GM23338 (cell line): ENCODE results near the gene MCTP2. TPM values are rescaled to one million over a fixed set of nuclear protein-coding genes. Genes with fewer than 3 reads are reported as not detected.
A peak's percentile ranks its signal among the peaks of the same experiment; 100 is the strongest.

Source experiments
- ATAC-seq: fragments of 200-7000 bp; cut with Tn5 transposase; 3 replicates; pipeline ENCODE4 v1.9.1; 2020
- DNase-seq: peaks from one replicate; pipeline ENCODE4 v3.0.0-alpha.2; 2015; ENCODE audit warnings: low spot score
- H2AFZ ChIP-seq: fragments of 200-600 bp; sonication (generic); 2 replicates; pipeline ENCODE4 v1.8.0; 2016; ENCODE audit warnings: antibody characterized with exemption, mild to moderate bottlenecking, moderate library complexity
- H3F3A ChIP-seq: fragments of 200-600 bp; sonication (generic); replicated peaks from 2 replicates; pipeline ENCODE4 v1.8.0; 2017; ENCODE audit warnings: antibody characterized with exemption, mixed run types, low read depth
- H3K27ac ChIP-seq: fragments of 200-600 bp; sonication (generic); 2 replicates; pipeline ENCODE4 v1.6.1; 2016; ENCODE audit warnings: low read depth
- H3K27me3 ChIP-seq: fragments of 200-600 bp; sonication (generic); 2 replicates; pipeline ENCODE4 v1.8.0; 2016; ENCODE audit warnings: mild to moderate bottlenecking, mixed run types, moderate library complexity; ENCODE audit not compliant: insufficient read depth
- H3K36me3 ChIP-seq: fragments of 200-600 bp; sonication (generic); 2 replicates; pipeline ENCODE4 v1.8.0; 2016; ENCODE audit warnings: mild to moderate bottlenecking; ENCODE audit not compliant: insufficient read depth
- H3K4me1 ChIP-seq: fragments of 200-600 bp; sonication (generic); 2 replicates; pipeline ENCODE4 v1.8.0; 2016; ENCODE audit warnings: mild to moderate bottlenecking, moderate library complexity; ENCODE audit not compliant: insufficient read depth
- H3K4me2 ChIP-seq: fragments of 200-600 bp; sonication (generic); 2 replicates; pipeline ENCODE4 v1.7.1; 2017; ENCODE audit warnings: mixed run types
- H3K4me3 ChIP-seq: fragments of 200-600 bp; sonication (generic); 2 replicates; pipeline ENCODE4 v1.6.1; 2016; ENCODE audit warnings: mixed run types
- H3K79me2 ChIP-seq: fragments of 200-600 bp; sonication (generic); replicated peaks from 2 replicates; pipeline ENCODE4 v1.8.0; 2017; ENCODE audit warnings: mild to moderate bottlenecking; ENCODE audit not compliant: insufficient read depth
- H3K9me2 ChIP-seq: fragments of 200-600 bp; sonication (generic); 2 replicates; pipeline ENCODE4 v1.8.0; 2017; ENCODE audit not compliant: insufficient read depth
- H4K20me1 ChIP-seq: fragments of 200-600 bp; sonication (generic); replicated peaks from 2 replicates; pipeline ENCODE4 v1.8.0; 2017; ENCODE audit warnings: mild to moderate bottlenecking; ENCODE audit not compliant: insufficient read depth
- H3K27ac Mint-ChIP-seq: 2 replicates; pipeline ENCODE4 v1.8.0; 2020; ENCODE audit warnings: inconsistent platforms, mild to moderate bottlenecking, moderate library complexity, mixed read lengths
- H3K27me3 Mint-ChIP-seq: 3 replicates; pipeline ENCODE4 v1.8.0; 2022; ENCODE audit warnings: low read depth, mild to moderate bottlenecking, moderate library complexity, mixed read lengths, inconsistent platforms; ENCODE audit not compliant: insufficient read depth, poor library complexity
- H3K36me3 Mint-ChIP-seq: 3 replicates; pipeline ENCODE4 v1.8.0; 2021; ENCODE audit warnings: low read depth, mild to moderate bottlenecking, inconsistent platforms, moderate library complexity, mixed read lengths
- H3K4me1 Mint-ChIP-seq: 3 replicates; pipeline ENCODE4 v1.8.0; 2020; ENCODE audit warnings: mild to moderate bottlenecking, inconsistent platforms, mixed read lengths
- H3K4me3 Mint-ChIP-seq: 3 replicates; pipeline ENCODE4 v1.8.0; 2021; ENCODE audit warnings: moderate library complexity, mild to moderate bottlenecking, inconsistent platforms, mixed read lengths
- H3K9me3 Mint-ChIP-seq: 3 replicates; pipeline ENCODE4 v1.8.0; 2020; ENCODE audit warnings: moderate library complexity, mild to moderate bottlenecking, inconsistent platforms, mixed read lengths
- CREB1 ChIP-seq: fragments of 250-450 bp; sonication (Bioruptor Pico); IDR thresholded peaks from 2 replicates; pipeline ENCODE4 v1.5.0; 2020; ENCODE audit warnings: low read depth, mild to moderate bottlenecking, moderate library complexity
- EZH2 ChIP-seq: fragments of 200-600 bp; sonication (generic); IDR thresholded peaks from one replicate; pipeline ENCODE4 v1.8.0; 2017; ENCODE audit warnings: antibody characterized with exemption, mild to moderate bottlenecking, low read depth; ENCODE audit not compliant: unreplicated experiment
- EZH2phosphoT487 ChIP-seq: fragments of 200-600 bp; sonication (generic); IDR thresholded peaks from one replicate; pipeline ENCODE4 v1.8.1; 2018; ENCODE audit warnings: antibody characterized with exemption; ENCODE audit not compliant: unreplicated experiment
- JUNB ChIP-seq: IDR thresholded peaks from one replicate; pipeline ENCODE4 v1.6.1; 2016; ENCODE audit warnings: antibody characterized with exemption; ENCODE audit not compliant: unreplicated experiment
- NANOG ChIP-seq: IDR thresholded peaks from 2 replicates; pipeline ENCODE4 v1.6.1; 2016; ENCODE audit warnings: antibody characterized with exemption, borderline replicate concordance
- POLR2AphosphoS5 ChIP-seq: IDR thresholded peaks from 2 replicates; pipeline ENCODE4 v1.6.1; 2016; ENCODE audit warnings: antibody characterized with exemption, low read depth
- STAT1 ChIP-seq: IDR thresholded peaks from one replicate; pipeline ENCODE4 v1.6.1; 2016; ENCODE audit warnings: antibody characterized with exemption; ENCODE audit not compliant: unreplicated experiment
- ZNF114 ChIP-seq: fragments of 250-450 bp; sonication (Bioruptor Pico); IDR thresholded peaks from 2 replicates; pipeline ENCODE4 v1.5.0; 2020; ENCODE audit warnings: mild to moderate bottlenecking, moderate library complexity
- ZNF331 ChIP-seq: fragments of 250-450 bp; sonication (Bioruptor Pico); IDR thresholded peaks from 2 replicates; pipeline ENCODE4 v1.5.0; 2020; ENCODE audit warnings: low read depth, mild to moderate bottlenecking, moderate library complexity
- polyA plus RNA-seq: library from polyadenylated mRNA; unstranded; fragments of >200 nt; fragmentation: Nextera tagmentation; extraction: Ambion mirVana; gene quantifications from 2 replicates; pipeline ENCODE4 v1.2.1, GENCODE V29; 2016
- total RNA-seq: library from RNA; depleted of rRNA; stranded (reverse); fragments of >200 nt; shearing (Covaris generic); gene quantifications from 2 replicates; pipeline ENCODE4 v1.2.3, GENCODE V29; 2014
- TF ChIP-seq, protein P1 (sequence below), 2 experiments: fragments of 200-600 bp in 1 of 2; sonication (generic) in 1 of 2; conservative IDR thresholded peaks; 2 replicates each; pipeline versions ENCODE4 v1.5.1 to v1.6.1; 2016 to 2017; ENCODE audit warnings: antibody characterized with exemption in 2 of 2, low read depth in 2 of 2, mild to moderate bottlenecking in 2 of 2, moderate library complexity in 1 of 2
- TF ChIP-seq, protein P2 (sequence below): IDR thresholded peaks from one replicate; pipeline ENCODE4 v1.6.1; 2018; ENCODE audit warnings: antibody characterized with exemption; ENCODE audit not compliant: unreplicated experiment
- TF ChIP-seq, protein P3 (sequence below): IDR thresholded peaks from 2 replicates; pipeline ENCODE4 v1.6.1; 2016; ENCODE audit warnings: antibody characterized with exemption

Gene MCTP2
- total and polyA plus RNA-seq, 2 experiments from 2014 or later = 1.8 to 5.5 TPM

DNA sequence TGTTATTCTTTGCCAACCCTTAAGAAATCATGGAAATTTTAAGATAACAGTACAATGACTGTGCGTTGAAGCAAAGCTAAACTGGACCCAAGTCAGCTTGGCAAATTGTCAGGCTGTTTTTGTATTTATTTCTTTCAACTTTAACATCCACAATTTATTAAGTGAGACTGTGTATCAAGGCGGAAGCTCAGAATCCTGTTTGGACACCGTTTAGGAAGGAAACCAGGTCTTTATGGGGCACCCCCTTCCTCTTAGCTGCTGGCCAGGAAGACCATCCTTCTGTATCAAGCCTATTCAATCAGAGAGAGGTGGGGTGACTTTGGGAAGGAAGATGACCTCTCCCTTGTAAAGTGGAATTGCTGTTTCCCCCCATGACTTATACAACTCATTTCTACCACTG, 166.0 kb downstream of the MCTP2 start:
- Histone ChIP-seq H3K27ac (no peak overlapping the region), H2AFZ (no peak overlapping the region), H3K36me3 (no peaks in the 10 kb centered on the region), H3K4me1 (peaks cover 21% of the 10 kb centered on the region), H3K79me2 (no peaks in the 10 kb centered on the region), H3K4me3 (no peak overlapping the region), H3K27me3 (no peaks in the 10 kb centered on the region), H4K20me1 (no peaks in the 10 kb centered on the region), H3K4me2 (no peak overlapping the region), H3F3A (no peaks in the 10 kb centered on the region), H3K9me2 (0 out of 2 replicates have a peak, but pooled peaks cover under 1% of the 10 kb centered on the region)
- TF ChIP-seq ZNF331 (CRISPR knock-in tag) (no peak), EZH2 (no peak), CREB1 (no peak), NANOG (no peak), STAT1 (no peak), POLR2AphosphoS5 (no peak), JUNB (no peak), EZH2phosphoT487 (no peak), ZNF114 (no peak)
- TF ChIP-seq, protein P1, sequence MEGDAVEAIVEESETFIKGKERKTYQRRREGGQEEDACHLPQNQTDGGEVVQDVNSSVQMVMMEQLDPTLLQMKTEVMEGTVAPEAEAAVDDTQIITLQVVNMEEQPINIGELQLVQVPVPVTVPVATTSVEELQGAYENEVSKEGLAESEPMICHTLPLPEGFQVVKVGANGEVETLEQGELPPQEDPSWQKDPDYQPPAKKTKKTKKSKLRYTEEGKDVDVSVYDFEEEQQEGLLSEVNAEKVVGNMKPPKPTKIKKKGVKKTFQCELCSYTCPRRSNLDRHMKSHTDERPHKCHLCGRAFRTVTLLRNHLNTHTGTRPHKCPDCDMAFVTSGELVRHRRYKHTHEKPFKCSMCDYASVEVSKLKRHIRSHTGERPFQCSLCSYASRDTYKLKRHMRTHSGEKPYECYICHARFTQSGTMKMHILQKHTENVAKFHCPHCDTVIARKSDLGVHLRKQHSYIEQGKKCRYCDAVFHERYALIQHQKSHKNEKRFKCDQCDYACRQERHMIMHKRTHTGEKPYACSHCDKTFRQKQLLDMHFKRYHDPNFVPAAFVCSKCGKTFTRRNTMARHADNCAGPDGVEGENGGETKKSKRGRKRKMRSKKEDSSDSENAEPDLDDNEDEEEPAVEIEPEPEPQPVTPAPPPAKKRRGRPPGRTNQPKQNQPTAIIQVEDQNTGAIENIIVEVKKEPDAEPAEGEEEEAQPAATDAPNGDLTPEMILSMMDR (conservative IDR thresholded peaks at IDR 0.05; ENCODE audit: low read depth in 2 of 2) = no peak
- TF ChIP-seq, protein P2, sequence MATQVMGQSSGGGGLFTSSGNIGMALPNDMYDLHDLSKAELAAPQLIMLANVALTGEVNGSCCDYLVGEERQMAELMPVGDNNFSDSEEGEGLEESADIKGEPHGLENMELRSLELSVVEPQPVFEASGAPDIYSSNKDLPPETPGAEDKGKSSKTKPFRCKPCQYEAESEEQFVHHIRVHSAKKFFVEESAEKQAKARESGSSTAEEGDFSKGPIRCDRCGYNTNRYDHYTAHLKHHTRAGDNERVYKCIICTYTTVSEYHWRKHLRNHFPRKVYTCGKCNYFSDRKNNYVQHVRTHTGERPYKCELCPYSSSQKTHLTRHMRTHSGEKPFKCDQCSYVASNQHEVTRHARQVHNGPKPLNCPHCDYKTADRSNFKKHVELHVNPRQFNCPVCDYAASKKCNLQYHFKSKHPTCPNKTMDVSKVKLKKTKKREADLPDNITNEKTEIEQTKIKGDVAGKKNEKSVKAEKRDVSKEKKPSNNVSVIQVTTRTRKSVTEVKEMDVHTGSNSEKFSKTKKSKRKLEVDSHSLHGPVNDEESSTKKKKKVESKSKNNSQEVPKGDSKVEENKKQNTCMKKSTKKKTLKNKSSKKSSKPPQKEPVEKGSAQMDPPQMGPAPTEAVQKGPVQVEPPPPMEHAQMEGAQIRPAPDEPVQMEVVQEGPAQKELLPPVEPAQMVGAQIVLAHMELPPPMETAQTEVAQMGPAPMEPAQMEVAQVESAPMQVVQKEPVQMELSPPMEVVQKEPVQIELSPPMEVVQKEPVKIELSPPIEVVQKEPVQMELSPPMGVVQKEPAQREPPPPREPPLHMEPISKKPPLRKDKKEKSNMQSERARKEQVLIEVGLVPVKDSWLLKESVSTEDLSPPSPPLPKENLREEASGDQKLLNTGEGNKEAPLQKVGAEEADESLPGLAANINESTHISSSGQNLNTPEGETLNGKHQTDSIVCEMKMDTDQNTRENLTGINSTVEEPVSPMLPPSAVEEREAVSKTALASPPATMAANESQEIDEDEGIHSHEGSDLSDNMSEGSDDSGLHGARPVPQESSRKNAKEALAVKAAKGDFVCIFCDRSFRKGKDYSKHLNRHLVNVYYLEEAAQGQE = no peak
- H3K9me3 Mint-ChIP-seq = no peaks in the 10 kb centered on the region
- H3K27ac Mint-ChIP-seq = no peak overlapping the region
- ATAC-seq (no peak), DNase-seq (no peak)
- H3K36me3 Mint-ChIP-seq = no peaks in the 10 kb centered on the region
- no peaks in the 10 kb centered on the region for H3K27me3 Mint-ChIP-seq
- H3K4me3 Mint-ChIP-seq = no peak overlapping the region
- H3K4me1 Mint-ChIP-seq = peaks cover 22% of the 10 kb centered on the region

- Histone ChIP-seq H4K20me1 (no peaks in the 10 kb centered on the region), H3K4me1 (peaks cover 21% of the 10 kb centered on the region), H3F3A (no peaks in the 10 kb centered on the region), H3K27me3 (no peaks in the 10 kb centered on the region), H3K4me2 (no peak overlapping the region), H2AFZ (no peak overlapping the region), H3K9me2 (peaks cover 6% of the 10 kb centered on the region; the same call in 1 of the 2 replicates), H3K4me3 (no peak overlapping the region), H3K79me2 (no peaks in the 10 kb centered on the region), H3K27ac (no peak overlapping the region), H3K36me3 (no peaks in the 10 kb centered on the region)
- peak overlapping the region; percentile 65; the same call in 1 of the 2 replicates for H3K27ac Mint-ChIP-seq
- H3K4me1 Mint-ChIP-seq = peaks cover 22% of the 10 kb centered on the region
- TF ChIP-seq, protein P3, sequence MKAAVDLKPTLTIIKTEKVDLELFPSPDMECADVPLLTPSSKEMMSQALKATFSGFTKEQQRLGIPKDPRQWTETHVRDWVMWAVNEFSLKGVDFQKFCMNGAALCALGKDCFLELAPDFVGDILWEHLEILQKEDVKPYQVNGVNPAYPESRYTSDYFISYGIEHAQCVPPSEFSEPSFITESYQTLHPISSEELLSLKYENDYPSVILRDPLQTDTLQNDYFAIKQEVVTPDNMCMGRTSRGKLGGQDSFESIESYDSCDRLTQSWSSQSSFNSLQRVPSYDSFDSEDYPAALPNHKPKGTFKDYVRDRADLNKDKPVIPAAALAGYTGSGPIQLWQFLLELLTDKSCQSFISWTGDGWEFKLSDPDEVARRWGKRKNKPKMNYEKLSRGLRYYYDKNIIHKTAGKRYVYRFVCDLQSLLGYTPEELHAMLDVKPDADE = no peak
- TF ChIP-seq CREB1 (no peak), NANOG (no peak), ZNF331 (CRISPR knock-in tag) (no peak), POLR2AphosphoS5 (no peak), ZNF114 (no peak), EZH2phosphoT487 (no peak)
- TF ChIP-seq, protein P1 (conservative IDR thresholded peaks at IDR 0.05; ENCODE audit: low read depth in 2 of 2) = no peak
- DNase-seq = no peak
- no peak overlapping the region for H3K4me3 Mint-ChIP-seq
- H3K9me3 Mint-ChIP-seq = no peaks in the 10 kb centered on the region
- H3K36me3 Mint-ChIP-seq = no peaks in the 10 kb centered on the region
- ATAC-seq = no peak
- H3K27me3 Mint-ChIP-seq = no peaks in the 10 kb centered on the region
Observed at GRCh38 chr15:94398001-94398400, 166.6 kb downstream of the MCTP2 start.
